HEK293 (cell line): ENCODE data around the gene TANC1.

Experiments used
- CTCF ChIA-PET: fragments of 350-600 bp; formaldehyde crosslinking; extraction: SDS; loops from one replicate; lab custom pipeline; 2021; ENCODE audit warnings: antibody characterized with exemption; lab: Yijun Ruan, JAX
- POLR2A ChIA-PET: fragments of 300-600 bp; formaldehyde crosslinking; extraction: SDS; loops from one replicate; lab custom pipeline; 2020; ENCODE audit warnings: antibody characterized with exemption, inconsistent platforms; lab: Yijun Ruan, JAX
- H3K27ac ChIP-seq: fragments of 200-500 bp; sonication (Bioruptor generic); 2 replicates; pipeline ENCODE4 v1.5.1; 2014; ENCODE audit warnings: low read depth, low read length, control low read depth, inconsistent platforms; ENCODE audit errors: extremely low read depth
- H3K36me3 ChIP-seq, 2 experiments: fragments of 200-500 bp in 1 of 2; sonication (Bioruptor generic) in 1 of 2; 1 replicate in 1 of 2; 2 replicates in 1 of 2; pipeline ENCODE4 v1.5.1; 2014 to 2017; ENCODE audit warnings: inconsistent platforms in 2 of 2, low read length in 2 of 2; ENCODE audit not compliant: control insufficient read depth in 2 of 2, insufficient read depth in 1 of 2
- H3K4me1 ChIP-seq: fragments of 200-500 bp; sonication (Bioruptor generic); 2 replicates; pipeline ENCODE4 v1.5.1; 2014; ENCODE audit warnings: mild to moderate bottlenecking, low read length, inconsistent platforms; ENCODE audit not compliant: control insufficient read depth, insufficient read depth
- H3K4me3 ChIP-seq: 2 replicates; pipeline ENCODE4 v1.5.1; 2011; ENCODE audit warnings: low read depth, mild to moderate bottlenecking, control low read depth, low read length, moderate library complexity
- H3K9me3 ChIP-seq: fragments of 200-500 bp; sonication (Bioruptor generic); 2 replicates; pipeline ENCODE4 v1.5.1; 2014; ENCODE audit warnings: low read depth, low read length, inconsistent platforms; ENCODE audit not compliant: control insufficient read depth, insufficient read depth
- HOXD13 ChIP-seq: sonication (generic); formaldehyde crosslinking; IDR thresholded peaks from 2 replicates; pipeline ENCODE4 v1.8.0; 2022; ENCODE audit warnings: missing genetic modification reagents, borderline replicate concordance
- MEIS1 ChIP-seq: sonication (generic); formaldehyde crosslinking; IDR thresholded peaks from 2 replicates; pipeline ENCODE4 v1.8.1; 2022; ENCODE audit warnings: missing genetic modification reagents, mild to moderate bottlenecking, borderline replicate concordance
- ZBTB10 ChIP-seq: fragments of 450-650 bp; formaldehyde crosslinking; IDR thresholded peaks from 2 replicates; pipeline ENCODE4 v1.5.1; 2016; ENCODE audit warnings: missing biosample characterization, missing genetic modification characterization
- ZBTB21 ChIP-seq: fragments of 450-650 bp; formaldehyde crosslinking; IDR thresholded peaks from 2 replicates; pipeline ENCODE4 v1.5.1; 2017; ENCODE audit warnings: missing biosample characterization, missing genetic modification characterization
- ZBTB26 ChIP-seq: fragments of 450-650 bp; formaldehyde crosslinking; optimal IDR thresholded peaks from 2 replicates; pipeline ENCODE3; 2016; ENCODE audit warnings: missing biosample characterization, mild to moderate bottlenecking, missing genetic modification characterization
- ZEB2 ChIP-seq: fragments of 450-650 bp; formaldehyde crosslinking; IDR thresholded peaks from 2 replicates; pipeline ENCODE4 v1.5.1; 2016; ENCODE audit warnings: missing biosample characterization, missing genetic modification characterization
- ZFHX2 ChIP-seq: fragments of 450-650 bp; formaldehyde crosslinking; conservative IDR thresholded peaks from 2 replicates; pipeline ENCODE4 v1.5.1; 2016; ENCODE audit warnings: missing biosample characterization, missing genetic modification characterization
- ZNF138 ChIP-seq: fragments of 450-650 bp; formaldehyde crosslinking; IDR thresholded peaks from 2 replicates; pipeline ENCODE4 v1.5.1; 2016; ENCODE audit warnings: missing biosample characterization, missing genetic modification characterization, borderline replicate concordance
- ZNF157 ChIP-seq: fragments of 450-650 bp; formaldehyde crosslinking; IDR thresholded peaks from 2 replicates; pipeline ENCODE4 v1.5.1; 2016; ENCODE audit warnings: missing biosample characterization, missing genetic modification characterization
- ZNF16 ChIP-seq: fragments of 450-650 bp; formaldehyde crosslinking; IDR thresholded peaks from 2 replicates; pipeline ENCODE4 v1.5.1; 2016; ENCODE audit warnings: low read depth, missing biosample characterization, missing genetic modification characterization
- ZNF24 ChIP-seq: fragments of 450-650 bp; formaldehyde crosslinking; IDR thresholded peaks from 2 replicates; pipeline ENCODE4 v1.5.1; 2016; ENCODE audit warnings: missing biosample characterization, missing genetic modification characterization
- ZNF302 ChIP-seq: fragments of 450-650 bp; formaldehyde crosslinking; IDR thresholded peaks from 2 replicates; pipeline ENCODE4 v1.5.1; 2016; ENCODE audit warnings: missing biosample characterization, missing genetic modification characterization, low read depth
- ZNF433 ChIP-seq: fragments of 450-650 bp; formaldehyde crosslinking; IDR thresholded peaks from 2 replicates; pipeline ENCODE4 v1.5.1; 2016; ENCODE audit warnings: missing biosample characterization, missing genetic modification characterization, low read depth
- ZNF518A ChIP-seq: fragments of 450-650 bp; formaldehyde crosslinking; conservative IDR thresholded peaks from 2 replicates; pipeline ENCODE4 v1.5.1; 2016; ENCODE audit warnings: low read depth, missing biosample characterization, missing genetic modification characterization
- ZNF521 ChIP-seq: fragments of 450-650 bp; formaldehyde crosslinking; IDR thresholded peaks from 2 replicates; pipeline ENCODE4 v1.5.1; 2017; ENCODE audit warnings: missing biosample characterization, mild to moderate bottlenecking, missing genetic modification characterization
- ZNF660 ChIP-seq: fragments of 450-650 bp; IDR thresholded peaks from 2 replicates; pipeline ENCODE4 v1.5.1; 2018; ENCODE audit warnings: missing biosample characterization, mild to moderate bottlenecking, missing genetic modification characterization
- ZSCAN16 ChIP-seq: fragments of 450-650 bp; formaldehyde crosslinking; IDR thresholded peaks from 2 replicates; pipeline ENCODE4 v1.5.1; 2016; ENCODE audit warnings: missing biosample characterization, missing genetic modification characterization

TANC1 gene

GRCh38 chr2:159230145-159230877 lies 261.9 kb downstream of the TANC1 start:
- CTCF ChIA-PET = interaction anchor here (0.5 kb wide), 1 partner anchor 455 kb away, joined by 3 read pairs; no protein-coding TSS in a partner anchor
- TF ChIP-seq ZBTB10 (no peak), ZEB2 (tag by site-specific recombination) (no peak), ZFHX2 (tag by site-specific recombination) (no peak), ZBTB26 (tag by site-specific recombination) (no peak), ZNF138 (no peak), ZNF660 (tag by site-specific recombination) (no peak), ZNF518A (no peak), ZNF302 (tag by site-specific recombination) (no peak)
- TF ChIP-seq, all 188 proteins: peak for 0
- Histone ChIP-seq H3K9me3 (no peaks in the 10 kb centered on the region), H3K4me3 (no peak overlapping the region), H3K4me1 (no peaks in the 10 kb centered on the region), H3K27ac (no peak overlapping the region), H3K36me3 (peaks cover 0 to 69% of the 10 kb centered on the region in 2 experiments)
- POLR2A ChIA-PET = no interaction called here

- TF ChIP-seq ZNF24 (tag by site-specific recombination) = no peak
- no peak for TF ChIP-seq MEIS1 (CRISPR knock-in tag)
- no peak for TF ChIP-seq ZNF521
- no peak for TF ChIP-seq ZNF16 (tag by site-specific recombination)
- TF ChIP-seq ZSCAN16 (tag by site-specific recombination) = no peak
- no peak for TF ChIP-seq ZNF433 (tag by site-specific recombination)
- TF ChIP-seq ZBTB21 (tag by site-specific recombination) = no peak
- TF ChIP-seq ZNF157 (tag by site-specific recombination) = no peak
- TF ChIP-seq HOXD13 (CRISPR knock-in tag) = no peak
- H3K27ac ChIP-seq = no peak overlapping the region
- H3K36me3 ChIP-seq = peaks cover 4 to 77% of the 10 kb centered on the region in 2 experiments
- H3K4me1 ChIP-seq = no peaks in the 10 kb centered on the region
- H3K4me3 ChIP-seq = no peak overlapping the region
- no peaks in the 10 kb centered on the region for H3K9me3 ChIP-seq
- CTCF ChIA-PET = no interaction called here
- POLR2A ChIA-PET = no interaction called here
Observed at GRCh38 chr2:159232456-159233170, 264.2 kb downstream of the TANC1 start.
